ENCODE results near the gene PSMA7.

GRCh38 chr20:62112368-62112767 lies 30.8 kb downstream of the PSMA7 start:
- TF ChIP-seq CTCF (IDR thresholded peaks at IDR 0.05; ENCODE audit: control extremely low read depth in 1 of 3, insufficient read depth in 1 of 3, low read depth in 1 of 3, low read length in 3 of 3) = no peak
- TF ChIP-seq CHD1 (IDR thresholded peaks at IDR 0.05; ENCODE audit: low read depth, low read length) = no peak
- TF ChIP-seq GABPA (IDR thresholded peaks at IDR 0.05; ENCODE audit: borderline replicate concordance, insufficient read depth, low read length) = no peak
- TF ChIP-seq, protein P1, sequence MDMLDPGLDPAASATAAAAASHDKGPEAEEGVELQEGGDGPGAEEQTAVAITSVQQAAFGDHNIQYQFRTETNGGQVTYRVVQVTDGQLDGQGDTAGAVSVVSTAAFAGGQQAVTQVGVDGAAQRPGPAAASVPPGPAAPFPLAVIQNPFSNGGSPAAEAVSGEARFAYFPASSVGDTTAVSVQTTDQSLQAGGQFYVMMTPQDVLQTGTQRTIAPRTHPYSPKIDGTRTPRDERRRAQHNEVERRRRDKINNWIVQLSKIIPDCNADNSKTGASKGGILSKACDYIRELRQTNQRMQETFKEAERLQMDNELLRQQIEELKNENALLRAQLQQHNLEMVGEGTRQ (IDR thresholded peaks at IDR 0.05; ENCODE audit: low read length) = no peak
- TF ChIP-seq POLR2AphosphoS5 (IDR thresholded peaks at IDR 0.05; ENCODE audit: low read depth, low read length) = no peak
- TF ChIP-seq EGR1 (IDR thresholded peaks at IDR 0.05; ENCODE audit: borderline replicate concordance, low read depth, low read length) = no peak
- TF ChIP-seq MAX (IDR thresholded peaks at IDR 0.05) = no peak
- no peak for TF ChIP-seq CHD2 (IDR thresholded peaks at IDR 0.05; ENCODE audit: low read length)
- TF ChIP-seq POLR2A (IDR thresholded peaks at IDR 0.05; ENCODE audit: control extremely low read depth in 1 of 2, low read depth in 2 of 2, low read length in 2 of 2) = no peak
- no peak for TF ChIP-seq EZH2 (IDR thresholded peaks at IDR 0.05; ENCODE audit: low read depth, low read length, severe bottlenecking)
- TF ChIP-seq KDM1A (IDR thresholded peaks at IDR 0.05; ENCODE audit: borderline replicate concordance, low read length) = no peak
